Daoy (cell line): ENCODE measurements around the gene NAV3. TPM values are rescaled to one million over a fixed set of nuclear protein-coding genes. Genes with fewer than 3 reads are reported as not detected.

ENCODE experiments used
- DNase-seq: peaks from one replicate; pipeline ENCODE4 v3.0.0-alpha.2; 2015; ENCODE audit warnings: low read depth
- total RNA-seq: library from RNA; depleted of rRNA; stranded (reverse); fragments of >200 nt; shearing (Covaris generic); gene quantifications from 2 replicates; pipeline ENCODE4 v1.2.3, GENCODE V29; 2014; rRNA removed

The NAV3 gene
- total RNA-seq = 20.7 and 34.2 TPM in 2 replicates

GRCh38 chr12:77830583-77831351 is at the start of gene NAV3:
TSS of gene NAV3 (plus strand) at chr12:77830894. CDS start at chr12:77831462, 568 bp downstream.
- no peak for DNase-seq

- no peak for DNase-seq
Measured at GRCh38 chr12:77782034-77782433, 48.7 kb upstream of the NAV3 start.

GRCh38 chr12:77782766-77783165 is 47.9 kb upstream of the NAV3 start:
- DNase-seq = no peak

GRCh38 chr12:77785211-77785610 is 45.5 kb upstream of the NAV3 start:
- DNase-seq = no peak

GRCh38 chr12:77786675-77787074 is 44.0 kb upstream of the NAV3 start:
- DNase-seq = no peak

GRCh38 chr12:77788231-77789168 is 42.2 kb upstream of the NAV3 start:
- DNase-seq = no peak

- DNase-seq = no peak
Measured at GRCh38 chr12:77795699-77796098, 35.0 kb upstream of the NAV3 start.

GRCh38 chr12:77796775-77797174 is 33.9 kb upstream of the NAV3 start:
- peak; percentile 13 for DNase-seq

- DNase-seq = no peak
Measured at GRCh38 chr12:77800501-77800900, 30.2 kb upstream of the NAV3 start.

- DNase-seq = no peak
Measured at GRCh38 chr12:77808534-77808933, 22.2 kb upstream of the NAV3 start.

GRCh38 chr12:77813558-77813957 is 17.1 kb upstream of the NAV3 start:
- DNase-seq = no peak

- DNase-seq = no peak
Measured at GRCh38 chr12:77814386-77814785, 16.3 kb upstream of the NAV3 start.

- DNase-seq = no peak
Measured at GRCh38 chr12:77816196-77816595, 14.5 kb upstream of the NAV3 start.

GRCh38 chr12:77817276-77817675 is 13.4 kb upstream of the NAV3 start:
- DNase-seq = no peak

GRCh38 chr12:77818351-77818750 is 12.3 kb upstream of the NAV3 start:
- no peak for DNase-seq

- no peak for DNase-seq
Measured at GRCh38 chr12:77821699-77822203, 8.9 kb upstream of the NAV3 start.

GRCh38 chr12:77833329-77833728 is 2.6 kb downstream of the NAV3 start:
- DNase-seq = no peak

GRCh38 chr12:77834618-77835017 is 3.9 kb downstream of the NAV3 start:
- DNase-seq = no peak

- DNase-seq = no peak
Measured at GRCh38 chr12:77835969-77836368, 5.3 kb downstream of the NAV3 start.

- DNase-seq = no peak
Measured at GRCh38 chr12:77837876-77838291, 7.2 kb downstream of the NAV3 start.

- no peak for DNase-seq
Measured at GRCh38 chr12:77841521-77841920, 10.8 kb downstream of the NAV3 start.

GRCh38 chr12:77842430-77842829 is 11.7 kb downstream of the NAV3 start:
- no peak for DNase-seq

- peak; percentile 66 for DNase-seq
Measured at GRCh38 chr12:77845831-77846230, 15.1 kb downstream of the NAV3 start.
